GM18502 (cell line): Measurements from ENCODE around the gene C2orf72.
"Not testable (repeated sequence)": the region's sequence is repeated elsewhere in the genome, so short reads cannot be mapped to it uniquely, and the experiment has no call there.

Experiments
- ATAC-seq: cut with Tn5 transposase; IDR thresholded peaks from one replicate; pipeline ENCODE4 v1.9.1; 2021; ENCODE audit warnings: mild to moderate bottlenecking; ENCODE audit not compliant: unreplicated experiment, poor library complexity

The C2orf72 gene

DNA sequence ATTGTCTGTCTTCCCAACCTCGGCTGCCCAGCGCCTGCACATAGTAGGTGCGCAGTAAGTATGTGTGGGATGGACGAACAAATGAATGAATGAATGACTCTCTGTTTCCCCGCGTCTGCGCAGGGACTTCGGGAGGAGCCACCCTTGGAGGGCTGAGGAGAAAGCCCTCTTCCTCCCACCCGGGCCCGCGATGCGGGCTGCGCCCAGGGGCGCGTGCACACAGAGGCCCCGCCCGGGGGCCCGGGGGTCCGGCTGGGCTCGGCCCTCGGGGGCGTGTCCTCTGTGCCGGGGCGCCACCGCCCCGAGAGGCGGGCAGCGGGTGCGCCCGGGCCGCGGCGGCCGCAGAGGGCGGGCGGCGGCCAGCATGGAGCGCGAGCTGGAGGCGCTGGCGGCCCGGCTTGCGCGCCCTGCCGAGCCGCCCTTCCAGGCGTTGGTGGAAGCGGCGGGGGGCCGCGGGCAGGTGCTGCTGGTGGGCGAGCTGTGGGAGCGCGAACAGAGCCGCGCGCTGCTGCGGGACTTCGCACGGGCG is at the start of gene C2orf72:
Gene C2orf72 (plus strand): TSS at position 322 of the 529 bp plus-strand sequence. CDS start 43 bp downstream, at position 365.
- no peak for ATAC-seq

DNA sequence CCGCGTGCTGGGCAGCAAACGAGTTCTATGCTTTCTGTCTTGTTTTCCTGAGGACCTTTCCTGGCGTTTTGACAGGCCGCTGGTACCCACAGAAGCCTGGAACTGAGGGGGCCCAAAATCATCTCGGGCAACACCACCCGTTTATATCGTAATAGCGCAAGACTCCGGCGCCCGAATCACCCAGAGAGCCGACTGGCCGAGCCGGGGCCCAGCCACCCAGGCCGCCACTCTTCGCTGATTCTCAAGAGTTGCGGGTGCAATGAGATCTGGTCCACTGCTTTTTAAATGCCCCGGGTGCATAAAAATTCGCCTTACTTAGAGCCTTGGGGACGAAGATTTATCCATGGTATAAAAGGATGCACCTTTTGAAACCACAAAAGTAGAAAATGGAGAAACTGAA is 47.6 kb upstream of the C2orf72 start:
- no peak for ATAC-seq

DNA sequence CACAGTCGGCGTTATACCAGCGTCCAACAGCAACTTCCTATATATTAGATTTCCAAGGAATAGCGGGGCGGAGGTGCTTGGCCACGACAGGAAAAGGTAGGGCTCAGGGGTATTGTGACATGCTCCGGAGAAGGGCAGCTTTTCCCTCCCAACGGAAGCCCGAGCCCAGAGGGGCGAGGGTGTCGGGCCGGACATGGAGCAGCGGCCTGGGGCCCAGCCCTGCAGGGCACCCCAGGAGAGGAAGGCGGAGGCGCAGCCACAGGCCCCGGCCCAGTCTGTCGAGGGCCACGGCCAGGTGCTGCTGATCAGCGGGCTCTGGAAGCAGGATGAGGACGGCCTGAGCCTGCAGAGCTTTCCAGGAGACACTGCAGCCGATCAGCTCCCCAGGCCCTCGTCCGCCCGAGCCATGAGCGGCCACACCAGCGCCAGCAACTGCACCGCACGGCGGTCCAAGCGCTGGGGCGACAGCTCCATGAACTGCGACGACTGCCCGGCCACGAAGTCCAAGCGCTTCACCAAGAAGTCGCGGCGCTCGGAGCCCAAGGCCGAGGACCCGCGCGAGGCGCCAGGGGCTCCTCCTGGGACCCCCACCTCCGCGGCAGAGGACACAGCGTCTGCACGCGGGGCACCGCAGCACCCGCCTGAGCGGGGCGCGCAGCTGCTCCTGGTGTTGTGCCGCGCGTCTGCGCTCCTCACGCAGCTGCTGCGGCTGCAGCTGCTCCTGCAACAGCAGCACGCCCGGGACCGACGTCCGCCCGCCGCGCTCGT is 47.0 kb upstream of the C2orf72 start:
- no peak for ATAC-seq

DNA sequence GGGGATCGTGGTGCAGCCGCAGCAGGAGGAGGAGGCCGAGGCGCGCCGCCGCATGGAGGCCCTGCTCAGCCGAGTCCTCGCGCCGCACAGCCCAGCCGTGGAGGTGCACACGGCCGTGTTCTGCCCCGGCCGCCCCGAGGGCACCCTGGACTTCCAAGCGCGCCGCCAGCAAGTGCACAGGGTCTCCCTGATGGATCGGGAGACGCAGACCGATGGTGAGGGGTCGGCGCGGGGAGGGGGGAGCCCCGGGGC is 46.5 kb upstream of the C2orf72 start:
- no peak for ATAC-seq

DNA sequence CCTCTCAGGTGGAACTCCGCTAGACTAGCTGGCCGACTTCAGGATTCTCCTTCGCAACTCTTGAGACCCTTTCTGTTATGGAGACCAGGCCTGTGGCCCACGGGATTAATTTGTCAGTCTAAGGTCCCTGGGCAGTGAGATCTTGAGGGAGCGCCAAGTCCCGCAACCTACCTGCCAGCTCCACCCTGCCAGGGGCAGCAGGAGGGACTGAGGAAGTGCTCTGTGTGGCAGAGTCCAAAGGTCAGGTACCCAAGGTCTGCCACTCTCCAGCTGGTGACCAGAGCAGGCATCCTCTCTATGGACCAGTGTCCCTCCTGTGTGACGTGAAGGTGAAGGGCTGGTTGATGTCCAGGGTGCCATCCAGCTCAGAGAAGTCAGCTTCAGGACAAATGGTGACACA is 45.7 kb upstream of the C2orf72 start:
- ATAC-seq = no peak

DNA sequence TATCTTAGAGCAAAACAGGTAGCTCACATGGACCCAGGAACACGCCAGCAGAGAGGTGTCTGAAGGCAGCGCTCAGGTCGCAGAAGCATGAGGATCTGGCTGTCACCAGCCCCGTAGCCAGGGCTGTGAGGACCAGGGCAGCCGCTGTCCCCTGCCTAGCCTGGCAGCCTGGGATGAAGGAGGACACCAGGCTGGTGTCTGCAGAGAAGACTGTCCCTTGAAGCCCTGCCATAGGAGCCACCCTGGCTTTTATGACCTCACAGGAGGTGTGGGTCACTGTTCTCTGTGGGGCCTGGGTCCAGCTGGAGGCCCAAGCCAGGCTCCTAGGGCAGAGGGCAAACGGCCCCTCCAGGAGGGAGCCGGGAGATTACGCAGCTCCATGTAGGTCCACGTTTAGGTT is 41.5 kb upstream of the C2orf72 start, which contains the start of gene SPATA3:
Gene SPATA3 (plus strand): TSS at position 301 of the 400 bp plus-strand sequence. CDS start 113 bp downstream, outside the sequence.
- no peak for ATAC-seq

DNA sequence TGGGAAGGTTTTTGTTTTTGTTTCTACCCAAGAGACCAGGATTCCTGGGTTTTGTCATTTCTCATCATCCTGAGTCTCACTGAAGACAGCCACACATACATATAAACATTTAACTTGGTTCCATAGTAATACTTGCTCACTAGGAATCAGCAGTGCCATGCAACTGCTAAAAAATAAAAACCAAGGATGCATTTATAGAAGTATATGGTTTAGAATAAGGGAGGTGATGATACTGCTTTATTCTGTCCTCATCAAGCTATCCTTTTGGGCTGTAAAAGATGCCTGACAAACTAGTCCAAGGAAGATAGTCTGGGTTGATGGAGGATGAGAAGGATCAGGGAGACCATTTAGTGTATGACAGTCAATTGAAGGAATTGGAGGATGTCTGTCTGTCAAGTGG is 40.7 kb upstream of the C2orf72 start:
- ATAC-seq = no peak

DNA sequence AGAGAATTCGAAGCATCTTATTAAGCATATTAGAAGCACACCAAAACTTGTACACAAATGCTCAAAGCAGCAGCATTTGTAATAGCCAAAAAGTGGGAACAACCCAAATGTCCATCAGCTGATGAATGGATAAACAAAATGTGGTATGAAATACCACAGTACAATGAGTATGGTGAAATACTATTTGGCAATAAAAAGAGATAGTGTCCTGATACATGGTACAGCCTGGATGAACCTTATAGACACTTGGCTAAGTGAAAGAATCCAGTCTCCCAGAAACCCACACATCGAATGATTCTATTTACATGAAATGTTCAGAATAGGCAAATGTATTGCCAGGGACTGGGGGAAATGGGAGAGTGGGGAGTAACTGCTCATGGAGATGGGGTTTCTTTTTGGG is 38.4 kb upstream of the C2orf72 start:
- ATAC-seq = no peak

DNA sequence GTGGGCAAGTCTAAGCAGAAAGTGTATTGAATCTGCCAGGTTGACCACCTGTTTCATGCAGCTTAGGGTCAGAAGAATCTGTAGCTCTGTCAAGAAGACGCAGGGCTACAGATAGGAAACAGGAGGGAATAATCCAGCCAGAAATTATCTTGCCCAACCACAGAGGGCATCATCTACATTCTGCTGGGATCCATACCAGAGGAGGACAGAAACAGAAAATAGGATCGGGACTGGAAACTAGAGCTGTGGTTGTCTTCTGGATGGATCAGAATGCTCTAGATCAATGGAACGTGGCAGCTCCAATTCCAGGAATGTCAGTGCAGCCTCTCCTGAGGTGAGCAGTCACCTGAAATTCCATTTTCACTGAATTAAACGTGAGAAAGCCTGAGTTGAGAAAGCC is 37.8 kb upstream of the C2orf72 start:
- ATAC-seq = no peak

DNA sequence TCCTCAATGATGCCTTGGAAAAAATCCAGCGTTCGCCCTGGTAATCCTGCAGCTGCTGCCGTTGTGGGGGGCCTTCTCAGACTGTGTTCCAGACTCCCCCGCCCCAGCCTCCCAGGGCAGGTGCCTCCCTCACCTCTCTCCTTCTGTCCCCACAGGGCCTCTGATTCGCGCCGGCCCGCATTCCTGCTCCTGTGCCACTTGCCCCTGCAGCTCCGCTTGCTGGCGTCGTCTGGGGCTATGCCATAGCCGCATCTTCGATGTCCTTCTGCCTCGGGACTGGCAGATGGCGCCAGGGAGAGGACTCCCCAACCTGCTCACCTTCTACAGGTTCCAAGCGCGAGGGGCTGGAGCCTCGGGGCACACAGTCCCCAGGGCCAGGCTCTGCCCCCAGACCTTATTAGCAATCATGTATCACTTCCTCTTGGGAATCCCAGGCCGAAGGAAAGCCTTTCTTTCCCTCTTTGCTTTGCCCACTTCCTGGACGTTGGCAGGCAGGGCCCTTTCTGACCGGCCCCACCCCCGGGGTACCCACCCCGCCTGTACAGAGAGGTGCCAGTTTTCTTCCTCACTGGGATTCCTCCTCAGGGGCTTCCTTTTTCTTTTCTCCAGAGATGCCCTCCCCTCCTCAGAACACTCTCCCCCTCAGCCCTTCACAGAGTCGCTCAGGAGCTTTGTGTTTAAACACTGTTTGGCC is 37.0 kb upstream of the C2orf72 start:
- ATAC-seq = no peak

DNA sequence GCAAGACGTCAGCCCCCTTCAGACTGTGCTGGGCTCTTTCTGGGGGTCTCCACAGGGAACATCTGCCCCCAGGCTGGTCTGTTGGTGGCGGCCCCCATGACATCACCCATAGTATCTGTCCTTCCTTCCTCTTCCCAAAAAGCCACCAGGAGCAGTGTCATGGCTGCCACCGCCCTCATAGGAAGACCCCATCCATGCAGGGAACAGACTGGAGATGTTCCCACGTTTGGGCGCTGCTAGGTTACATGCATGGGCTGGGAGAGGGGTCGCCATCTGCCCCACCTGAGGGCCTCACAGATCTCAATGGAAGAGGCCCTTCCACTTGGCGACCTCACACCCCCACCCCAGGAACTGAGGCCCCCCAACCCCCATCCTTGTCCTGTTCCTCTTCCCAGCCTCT is 36.3 kb upstream of the C2orf72 start:
- ATAC-seq = no peak

DNA sequence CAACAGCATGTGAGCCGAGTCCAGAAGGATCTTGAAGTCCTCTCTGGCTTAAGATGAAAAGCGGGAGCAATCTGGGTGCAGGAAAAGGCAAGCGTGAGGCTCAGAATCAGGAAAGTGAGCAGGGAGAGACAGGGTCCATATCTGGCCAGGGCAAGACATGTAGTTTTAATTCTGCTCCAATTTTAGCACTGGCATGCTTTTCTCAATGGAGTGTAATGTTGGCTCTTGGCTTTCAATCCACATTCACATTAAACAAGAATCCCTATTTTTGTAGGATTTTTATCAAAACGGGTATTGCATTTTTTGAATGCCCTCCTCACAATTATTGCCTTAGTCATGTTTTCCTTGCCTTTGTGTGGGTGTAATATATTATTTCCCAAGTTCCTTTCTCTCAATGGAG is 35.4 kb upstream of the C2orf72 start:
- no peak for ATAC-seq

DNA sequence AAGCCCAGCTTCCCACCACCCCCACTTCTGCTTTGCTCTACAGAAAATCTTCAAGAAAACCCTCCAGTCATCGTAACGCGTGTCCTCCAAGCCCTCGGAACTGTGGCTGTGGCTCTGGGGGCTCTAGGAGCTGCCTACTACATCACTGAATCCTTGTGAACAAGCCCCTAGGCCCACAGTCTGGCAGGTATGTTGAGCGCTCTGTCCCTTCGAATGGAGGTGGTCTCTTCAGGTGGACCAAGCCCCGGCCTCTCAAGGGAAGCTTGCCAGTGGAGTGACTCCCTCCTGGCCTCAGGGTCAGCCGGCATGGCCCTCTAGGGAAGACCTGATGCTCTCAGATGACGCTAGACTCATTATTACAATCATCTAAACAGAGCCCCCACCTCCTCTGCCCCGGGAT is 34.7 kb upstream of the C2orf72 start:
- ATAC-seq = no peak

DNA sequence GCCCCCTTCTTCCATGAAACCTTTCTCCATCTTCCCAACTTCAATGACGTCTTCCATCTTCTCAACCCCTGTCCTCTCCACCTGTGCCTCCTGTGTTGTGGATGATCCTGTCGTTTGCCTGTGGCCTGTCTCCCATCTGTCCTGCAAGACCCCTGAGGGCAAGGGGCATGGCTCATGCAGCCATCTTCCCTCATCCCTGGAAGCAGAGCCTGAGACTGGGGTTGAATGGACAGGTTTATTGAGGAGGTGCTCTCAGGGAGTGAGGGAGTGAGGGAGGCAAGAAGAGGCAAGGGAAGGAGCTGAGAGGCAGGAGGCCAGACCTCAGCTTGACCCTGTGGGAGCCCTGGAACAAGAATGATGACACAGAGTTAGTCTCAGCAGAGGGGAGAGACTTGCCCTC is 34.1 kb upstream of the C2orf72 start:
- ATAC-seq = no peak

DNA sequence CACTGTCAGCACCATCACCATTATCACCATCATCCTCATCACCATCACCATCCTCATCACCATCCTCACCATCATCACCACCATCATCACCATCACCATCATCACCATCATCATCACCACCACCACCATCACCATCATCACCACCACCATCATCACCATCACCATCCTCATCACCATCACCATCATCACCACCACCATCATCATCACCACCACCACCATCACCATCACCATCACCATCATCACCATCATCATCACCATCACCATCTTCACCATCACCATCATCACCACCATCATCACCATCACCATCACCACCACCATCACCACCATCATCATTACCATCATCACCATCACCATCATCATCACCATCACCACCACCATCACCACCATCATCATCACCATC is 32.4 kb upstream of the C2orf72 start:
- ATAC-seq = not testable (repeated sequence)

DNA sequence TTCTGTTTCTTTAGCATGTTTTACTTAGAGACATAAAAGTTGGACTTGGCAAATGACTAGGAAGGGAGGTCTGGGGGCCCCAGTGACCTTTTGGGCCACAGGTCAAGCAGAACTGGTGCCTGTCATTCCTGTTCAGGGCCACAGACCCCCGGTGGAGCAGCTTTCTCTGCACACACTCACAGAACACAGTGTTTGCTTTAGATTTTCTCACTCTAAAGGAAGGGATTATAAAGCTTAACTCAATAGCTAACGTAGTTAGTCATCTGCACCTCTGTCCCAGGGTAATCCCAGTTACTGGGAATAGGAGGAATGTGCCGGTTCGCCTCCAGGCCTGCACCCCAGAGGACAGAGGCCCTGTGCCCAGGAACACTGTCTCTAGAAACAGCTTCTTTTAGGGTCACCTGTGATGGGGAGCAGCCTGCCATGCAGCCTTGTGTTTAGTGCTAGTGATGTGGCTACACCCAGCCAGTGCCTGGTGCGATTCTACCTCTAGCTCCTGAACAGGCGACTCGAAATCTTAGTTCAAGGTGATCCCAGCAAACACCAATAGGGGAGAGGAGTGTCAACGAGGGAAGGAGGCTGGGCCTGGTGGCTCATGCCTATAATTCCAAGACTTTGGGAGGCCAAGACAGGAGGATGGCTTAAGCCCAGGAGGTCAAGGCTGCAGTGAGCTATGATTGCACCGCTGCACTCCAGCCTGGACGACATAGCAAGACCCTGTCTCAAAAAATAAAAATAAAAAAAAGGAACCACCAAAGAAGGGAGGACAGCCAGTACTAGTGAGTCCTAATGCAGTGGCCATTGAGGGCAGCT is 29.8 kb upstream of the C2orf72 start:
- no peak for ATAC-seq

DNA sequence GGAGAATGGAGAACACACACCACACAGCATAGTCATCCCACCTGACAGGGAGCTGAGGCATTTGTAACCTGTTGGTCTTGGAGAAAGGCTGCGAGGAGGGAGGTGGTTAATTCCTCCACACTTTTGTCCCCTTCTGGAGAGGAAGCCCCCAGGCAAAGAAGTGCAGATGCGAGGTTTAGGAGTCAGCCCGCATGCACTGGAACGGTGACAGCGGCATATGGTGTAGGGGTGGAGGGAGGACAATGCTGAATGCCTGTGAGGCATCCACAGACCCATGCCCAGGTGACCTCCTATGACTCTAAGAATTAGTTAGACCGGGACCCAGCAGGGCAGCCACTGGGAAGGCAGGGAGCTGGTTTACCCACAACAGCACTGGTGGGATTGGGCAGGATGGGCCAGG is 29.2 kb upstream of the C2orf72 start:
- no peak for ATAC-seq

DNA sequence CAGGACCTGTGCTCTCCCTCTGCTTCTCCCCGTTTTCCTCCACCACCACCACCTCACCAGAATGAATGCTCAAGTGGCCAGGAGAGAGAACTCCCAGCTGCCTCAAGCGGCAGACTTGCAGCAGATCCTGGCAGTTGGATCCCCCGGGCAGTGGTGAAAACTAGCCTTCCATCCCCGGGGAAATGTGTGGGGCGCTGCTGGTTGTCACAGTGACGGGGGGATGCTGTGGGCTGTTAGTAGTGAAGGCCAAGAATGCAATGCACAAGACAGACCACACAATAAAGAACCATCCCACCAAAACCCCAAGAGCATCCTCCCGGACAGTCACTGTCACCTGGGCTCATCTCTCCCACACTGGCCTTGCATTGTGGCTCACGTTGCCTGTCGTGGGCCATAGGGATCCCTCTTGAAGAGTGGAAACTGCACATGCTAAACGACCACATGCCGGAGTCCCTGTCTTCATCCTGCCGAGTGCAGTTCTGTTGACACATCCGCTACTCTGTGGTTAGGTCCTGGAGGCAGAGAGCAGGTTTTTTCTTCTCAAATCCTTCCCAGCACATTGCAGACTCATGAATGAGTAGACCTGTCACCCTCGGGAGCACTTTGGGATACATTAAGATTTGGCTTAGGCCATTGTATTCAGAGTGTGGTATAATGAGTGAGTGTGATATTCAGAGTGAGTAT is 27.9 kb upstream of the C2orf72 start:
- no peak for ATAC-seq

DNA sequence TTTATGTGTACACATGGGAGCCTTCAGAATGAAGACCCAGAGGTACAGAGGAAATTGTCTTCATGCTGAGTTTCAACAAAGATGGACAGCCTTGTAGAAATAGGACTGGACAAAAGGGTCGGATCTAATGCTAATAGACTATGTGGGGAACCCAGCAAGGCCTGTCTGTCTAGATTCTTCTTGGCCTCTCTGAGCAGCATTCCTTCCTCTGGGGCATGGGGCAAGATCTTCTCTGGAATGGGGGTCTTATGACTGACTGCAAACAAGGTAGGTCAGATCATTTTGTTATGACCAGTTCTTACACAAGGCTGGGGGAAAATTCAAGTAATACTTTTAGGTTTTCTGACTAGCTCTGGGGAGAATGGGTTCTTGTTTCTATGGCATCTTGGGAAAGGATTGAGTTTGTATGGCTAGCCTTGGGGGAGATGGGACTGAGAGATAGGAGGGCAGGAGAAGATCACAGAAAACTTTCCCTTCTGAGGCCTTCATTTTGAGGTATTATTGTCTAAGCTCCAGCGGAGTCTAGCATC is 27.1 kb upstream of the C2orf72 start:
- ATAC-seq = no peak

DNA sequence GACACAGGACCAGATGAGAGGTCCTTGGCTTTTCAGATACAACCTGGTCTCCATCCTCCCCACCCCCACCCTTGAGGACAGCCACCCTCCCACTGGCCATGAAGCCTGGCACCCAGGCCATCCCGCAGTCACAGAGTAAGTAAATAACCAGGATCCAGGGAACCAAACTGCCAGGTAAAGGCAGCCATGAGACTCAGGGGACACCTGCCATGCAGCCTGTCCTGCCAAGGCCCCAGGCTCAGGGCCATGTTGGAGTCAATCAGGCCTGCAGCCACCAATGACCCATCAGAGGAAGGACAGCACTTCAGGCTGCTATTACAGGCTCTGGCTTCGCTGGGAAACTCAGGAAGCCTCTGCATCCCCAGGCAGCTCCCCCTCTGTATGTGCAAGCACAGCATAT is 25.8 kb upstream of the C2orf72 start:
- ATAC-seq = no peak
